Fibroblast of villous mesenchyme (primary cell): ENCODE data around the gene LAMTOR4. TPM values are rescaled to one million over a fixed set of nuclear protein-coding genes. Genes with fewer than 3 reads are reported as not detected.
A peak's percentile ranks its signal among the peaks of the same experiment; 100 is the strongest.

Source experiments
- DNase-seq: peaks from one replicate; pipeline ENCODE4 v3.0.0-alpha.2; 2010; ENCODE audit warnings: low read depth
- H3K4me3 ChIP-seq: 2 replicates; pipeline ENCODE4 v1.5.1; 2011; ENCODE audit warnings: low read depth, mild to moderate bottlenecking, low read length
- CTCF ChIP-seq: IDR thresholded peaks from 2 replicates; pipeline ENCODE4 v1.5.1; 2012; ENCODE audit warnings: low read depth, mild to moderate bottlenecking, low read length; ENCODE audit not compliant: insufficient read depth
- total RNA-seq: library from RNA; depleted of rRNA; stranded (reverse); fragments of >200 nt; gene quantifications from 2 replicates; pipeline ENCODE4 v1.2.3, GENCODE V29; 2012

The LAMTOR4 gene
- total RNA-seq, 1 donor, result 65.2 TPM

GRCh38 chr7:100167912-100168323 lies 19.2 kb downstream of the LAMTOR4 start:
- DNase-seq, result no peak
- TF ChIP-seq CTCF, result no peak
- H3K4me3 ChIP-seq, result peak overlapping the region; percentile 58

DNA sequence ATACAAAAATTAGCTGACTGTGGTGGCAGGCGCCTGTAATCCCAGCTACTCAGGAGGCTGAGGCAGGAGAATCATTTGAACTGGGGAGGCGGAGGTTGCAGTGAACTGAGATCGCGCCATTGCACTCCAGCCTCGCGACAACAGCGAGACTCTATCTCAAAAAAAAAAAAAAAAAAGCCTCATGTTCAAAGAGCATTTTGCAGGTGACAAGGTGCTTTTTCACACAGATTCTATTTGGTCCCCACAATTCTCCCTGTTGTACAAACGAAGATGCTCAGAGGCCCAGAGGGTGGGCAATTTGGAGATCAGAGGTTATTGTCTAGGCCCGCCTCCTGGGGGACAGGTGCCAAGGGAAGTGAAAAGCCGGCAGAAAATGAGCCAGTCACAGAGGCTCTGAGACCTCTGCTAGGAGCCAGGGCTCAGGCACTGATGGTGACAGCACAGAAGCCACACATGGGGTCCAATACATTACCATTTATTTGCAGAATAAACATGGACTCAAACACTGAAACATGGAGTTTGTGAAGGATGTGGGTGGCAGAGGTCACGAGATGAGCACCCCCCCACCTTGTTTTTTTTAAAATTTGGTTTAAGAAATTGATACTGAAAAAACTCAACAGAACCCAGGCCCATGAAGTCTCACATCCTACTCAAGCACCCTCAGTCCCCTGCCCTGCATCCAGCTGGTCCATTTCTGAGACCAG lies 20.6 kb downstream of the LAMTOR4 start:
- H3K4me3 ChIP-seq, result no peak overlapping the region
- no peak for DNase-seq
- TF ChIP-seq CTCF, result no peak

GRCh38 chr7:100170101-100170897 lies 21.6 kb downstream of the LAMTOR4 start:
- no peak for TF ChIP-seq CTCF
- H3K4me3 ChIP-seq, result no peak overlapping the region
- no peak for DNase-seq

- no peak for DNase-seq
- no peak for TF ChIP-seq CTCF
- peak overlapping the region; percentile 45 for H3K4me3 ChIP-seq
Observed at GRCh38 chr7:100171087-100171681, 22.5 kb downstream of the LAMTOR4 start.

DNA sequence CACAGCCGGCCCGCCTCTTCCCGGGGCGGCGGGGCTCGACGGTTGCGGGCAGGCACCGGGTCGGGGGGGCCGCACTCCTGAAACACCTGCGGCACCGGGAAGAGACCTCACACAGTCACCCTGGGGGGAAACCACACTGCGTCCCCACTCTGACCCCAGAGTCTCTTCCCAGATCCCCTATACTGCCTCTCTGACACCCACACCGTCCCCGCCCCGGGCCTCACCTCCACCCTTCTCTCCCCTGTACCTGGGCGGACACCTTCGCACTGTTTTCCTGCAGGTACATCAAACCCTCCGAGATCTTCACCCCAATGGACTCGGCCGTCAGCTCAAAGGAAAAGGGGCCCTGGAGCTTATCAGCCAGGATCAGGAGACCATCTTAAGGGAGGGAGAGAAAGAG lies 23.1 kb downstream of the LAMTOR4 start:
- no peak overlapping the region for H3K4me3 ChIP-seq
- no peak for DNase-seq
- TF ChIP-seq CTCF, result no peak

GRCh38 chr7:100173806-100174495 lies 25.2 kb downstream of the LAMTOR4 start:
- no peak for TF ChIP-seq CTCF
- no peak overlapping the region for H3K4me3 ChIP-seq
- DNase-seq, result no peak
